Measurements from ENCODE around the gene SLC12A8.

GRCh38 chr3:125146626-125147490 is 65.7 kb downstream of the SLC12A8 start:
- TF ChIP-seq EZH2phosphoT487 (IDR thresholded peaks at IDR 0.05; ENCODE audit: insufficient read depth, low read depth) (no peak), EZH2 (IDR thresholded peaks at IDR 0.05; ENCODE audit: insufficient read depth, poor library complexity, severe bottlenecking) (no peak)

Data from GM23248 (cell line).